Endothelial cell of umbilical vein (primary cell): Measurements from ENCODE around the gene MSMB.

ENCODE experiments used
- FOS ChIP-seq: IDR thresholded peaks from 2 replicates; pipeline ENCODE4 v1.6.1; 2011; ENCODE audit warnings: mild to moderate bottlenecking, low read length, moderate library complexity, borderline replicate concordance; ENCODE audit not compliant: insufficient read depth
- JUN ChIP-seq: IDR thresholded peaks from 2 replicates; pipeline ENCODE4 v1.6.1; 2011; ENCODE audit warnings: borderline replicate concordance, low read depth; ENCODE audit not compliant: insufficient read length, insufficient read depth
- POLR2A ChIP-seq: IDR thresholded peaks from 2 replicates; pipeline ENCODE4 v1.6.1; 2012; ENCODE audit warnings: low read depth, mild to moderate bottlenecking, control low read depth, low read length

DNA sequence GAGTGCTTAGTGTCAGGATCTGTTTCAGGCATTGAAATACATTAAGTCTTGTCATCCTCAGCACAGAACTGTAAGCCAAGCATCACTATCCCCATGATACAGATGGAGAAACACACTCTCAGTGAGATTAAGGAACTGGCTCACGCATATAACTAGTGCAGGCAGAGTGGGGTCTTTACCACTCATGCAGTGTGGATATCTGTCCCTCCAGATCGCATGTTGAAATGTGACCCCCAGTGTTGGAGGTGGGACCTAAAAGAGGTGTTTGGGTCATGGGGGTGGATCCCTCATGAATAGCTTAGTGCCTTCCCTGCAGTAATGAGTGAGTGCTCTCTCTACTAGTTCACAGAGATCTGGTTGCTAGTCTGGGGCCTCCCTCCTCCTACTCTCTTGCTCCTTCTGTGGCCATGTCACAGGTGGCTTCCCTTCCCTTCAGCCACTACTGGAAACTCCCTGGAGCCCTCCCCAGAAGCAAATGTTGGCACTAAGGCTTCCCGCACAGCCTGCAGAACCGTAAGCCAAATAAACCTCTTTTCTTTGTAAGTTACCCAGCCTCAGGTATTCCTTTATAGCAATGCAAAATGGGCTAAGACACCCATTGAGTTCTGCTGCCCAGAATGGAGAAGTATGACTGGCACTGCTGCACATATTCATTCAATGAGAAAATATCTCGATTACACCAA, 31.8 kb upstream of the MSMB start:
- TF ChIP-seq JUN (no peak), POLR2A (no peak), FOS (no peak)
